ENCODE measurements around the gene PAK4.

DNA sequence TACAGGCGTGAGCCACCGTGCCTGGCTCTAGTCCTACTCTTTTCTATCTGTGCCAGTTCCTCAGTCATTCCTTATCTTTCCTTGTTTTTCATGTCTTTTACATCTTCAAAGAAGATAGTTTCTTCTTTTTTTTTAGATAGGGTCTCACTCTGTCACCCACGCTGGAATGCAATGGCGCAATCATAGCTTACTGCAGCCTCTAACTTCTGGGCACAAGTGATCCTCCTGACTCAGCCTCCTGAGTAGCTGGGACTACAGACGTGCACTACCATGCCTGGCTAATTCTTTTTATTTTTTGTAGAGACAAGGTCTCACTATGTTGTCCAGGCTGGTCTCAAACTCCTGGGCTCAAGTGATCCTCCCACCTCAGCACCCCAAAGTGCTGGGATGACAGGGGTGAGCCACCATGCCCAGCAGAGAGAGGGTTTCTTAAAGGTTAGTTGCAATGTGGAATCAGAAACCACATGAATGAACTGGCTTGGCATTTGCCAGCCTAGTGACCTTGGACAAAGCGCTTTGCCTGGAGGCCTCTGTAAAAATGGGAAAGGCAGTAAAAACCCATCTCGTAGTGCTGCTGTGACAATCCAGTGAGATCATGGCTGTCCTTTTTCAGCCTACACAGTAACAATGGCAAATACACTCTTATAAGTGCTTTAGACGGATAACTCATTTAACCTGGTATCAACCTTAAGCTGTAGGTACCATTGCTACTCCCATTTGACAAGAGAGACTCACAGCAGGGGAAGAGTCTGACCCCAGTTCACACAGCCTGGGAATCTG lies 37.5 kb upstream of the PAK4 start:
- no peak for TF ChIP-seq SUZ12 (IDR thresholded peaks at IDR 0.05; ENCODE audit: extremely low read depth, insufficient read depth, insufficient read length)
- TF ChIP-seq YY1 (IDR thresholded peaks at IDR 0.05; ENCODE audit: insufficient read depth, insufficient read length) = no peak
- no peak for TF ChIP-seq ZNF274 (IDR thresholded peaks at IDR 0.05; ENCODE audit: low read depth, low read length)
